GM12864 (cell line): Measurements from ENCODE around the gene AIFM2.

Source experiments
- DNase-seq: peaks from one replicate; pipeline ENCODE4 v3.0.0-alpha.2; 2011; ENCODE audit warnings: low read depth
- H3K4me3 ChIP-seq: 2 replicates; pipeline ENCODE4 v1.5.1; 2011; ENCODE audit warnings: mild to moderate bottlenecking, low read depth, low read length, control low read depth
- TF ChIP-seq, protein P1 (sequence below): IDR thresholded peaks from 2 replicates; pipeline ENCODE4 v1.5.1; 2011; ENCODE audit warnings: low read depth, mild to moderate bottlenecking, moderate library complexity, low read length, control low read depth, inconsistent platforms; ENCODE audit errors: missing control alignments

Gene AIFM2

DNA sequence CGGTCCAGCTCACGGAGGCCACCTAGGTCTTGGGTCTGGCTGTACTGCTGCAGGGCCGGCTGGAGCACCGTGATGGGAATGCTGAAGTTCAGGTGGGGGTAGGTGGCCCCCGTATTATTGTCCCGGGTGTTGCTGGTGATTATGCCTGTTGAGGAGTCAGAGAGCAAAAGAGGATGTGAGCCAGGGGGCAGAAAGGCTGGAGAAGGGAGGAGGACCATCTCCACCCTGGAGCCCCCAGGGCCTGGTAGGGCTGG, 7.3 kb upstream of the AIFM2 start:
- TF ChIP-seq, protein P1, sequence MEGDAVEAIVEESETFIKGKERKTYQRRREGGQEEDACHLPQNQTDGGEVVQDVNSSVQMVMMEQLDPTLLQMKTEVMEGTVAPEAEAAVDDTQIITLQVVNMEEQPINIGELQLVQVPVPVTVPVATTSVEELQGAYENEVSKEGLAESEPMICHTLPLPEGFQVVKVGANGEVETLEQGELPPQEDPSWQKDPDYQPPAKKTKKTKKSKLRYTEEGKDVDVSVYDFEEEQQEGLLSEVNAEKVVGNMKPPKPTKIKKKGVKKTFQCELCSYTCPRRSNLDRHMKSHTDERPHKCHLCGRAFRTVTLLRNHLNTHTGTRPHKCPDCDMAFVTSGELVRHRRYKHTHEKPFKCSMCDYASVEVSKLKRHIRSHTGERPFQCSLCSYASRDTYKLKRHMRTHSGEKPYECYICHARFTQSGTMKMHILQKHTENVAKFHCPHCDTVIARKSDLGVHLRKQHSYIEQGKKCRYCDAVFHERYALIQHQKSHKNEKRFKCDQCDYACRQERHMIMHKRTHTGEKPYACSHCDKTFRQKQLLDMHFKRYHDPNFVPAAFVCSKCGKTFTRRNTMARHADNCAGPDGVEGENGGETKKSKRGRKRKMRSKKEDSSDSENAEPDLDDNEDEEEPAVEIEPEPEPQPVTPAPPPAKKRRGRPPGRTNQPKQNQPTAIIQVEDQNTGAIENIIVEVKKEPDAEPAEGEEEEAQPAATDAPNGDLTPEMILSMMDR, result no peak
- no peak for DNase-seq
- no peak overlapping the region for H3K4me3 ChIP-seq

DNA sequence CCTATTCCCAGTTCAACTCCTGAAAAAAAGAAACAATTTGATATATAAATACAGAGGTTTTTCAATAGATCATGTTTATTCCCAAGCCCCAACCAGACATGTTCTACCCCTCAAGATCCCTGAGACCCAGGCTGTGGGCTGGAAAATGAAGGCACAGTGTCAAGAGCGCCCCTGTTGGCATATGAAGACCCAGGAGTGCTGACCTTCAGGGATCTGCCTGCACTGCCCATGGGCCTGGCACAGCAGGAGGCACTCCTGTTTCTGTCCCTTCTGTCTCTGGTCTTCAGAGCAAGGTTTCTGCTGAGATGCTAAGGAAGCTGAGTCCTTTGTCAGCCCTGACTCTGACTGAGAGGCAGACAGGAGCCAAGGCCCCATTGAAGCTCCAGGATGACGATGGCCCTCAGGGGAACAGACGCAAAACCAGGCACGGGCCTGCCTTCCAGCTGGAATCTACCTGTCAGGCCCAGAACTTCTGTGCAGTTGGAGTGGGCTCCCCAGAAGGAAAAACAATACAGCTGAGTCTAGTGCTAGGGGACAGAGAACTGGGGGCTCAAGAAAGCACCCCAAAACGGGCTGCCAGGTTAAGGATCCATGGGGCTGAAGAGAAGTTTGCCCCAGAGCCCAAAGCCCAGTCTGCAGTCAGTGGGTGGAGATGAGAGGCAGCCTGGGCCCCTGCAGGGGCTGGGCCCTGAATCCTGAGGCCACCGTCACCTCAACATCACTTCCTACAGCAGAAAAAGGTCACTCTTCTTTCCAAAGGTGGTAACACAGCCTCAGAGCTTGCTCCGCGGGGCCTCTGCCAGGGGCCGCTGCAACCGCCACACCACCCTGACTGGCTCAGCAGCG, 6.7 kb upstream of the AIFM2 start:
- TF ChIP-seq, protein P1, result no peak
- no peak for DNase-seq
- no peak overlapping the region for H3K4me3 ChIP-seq

DNA sequence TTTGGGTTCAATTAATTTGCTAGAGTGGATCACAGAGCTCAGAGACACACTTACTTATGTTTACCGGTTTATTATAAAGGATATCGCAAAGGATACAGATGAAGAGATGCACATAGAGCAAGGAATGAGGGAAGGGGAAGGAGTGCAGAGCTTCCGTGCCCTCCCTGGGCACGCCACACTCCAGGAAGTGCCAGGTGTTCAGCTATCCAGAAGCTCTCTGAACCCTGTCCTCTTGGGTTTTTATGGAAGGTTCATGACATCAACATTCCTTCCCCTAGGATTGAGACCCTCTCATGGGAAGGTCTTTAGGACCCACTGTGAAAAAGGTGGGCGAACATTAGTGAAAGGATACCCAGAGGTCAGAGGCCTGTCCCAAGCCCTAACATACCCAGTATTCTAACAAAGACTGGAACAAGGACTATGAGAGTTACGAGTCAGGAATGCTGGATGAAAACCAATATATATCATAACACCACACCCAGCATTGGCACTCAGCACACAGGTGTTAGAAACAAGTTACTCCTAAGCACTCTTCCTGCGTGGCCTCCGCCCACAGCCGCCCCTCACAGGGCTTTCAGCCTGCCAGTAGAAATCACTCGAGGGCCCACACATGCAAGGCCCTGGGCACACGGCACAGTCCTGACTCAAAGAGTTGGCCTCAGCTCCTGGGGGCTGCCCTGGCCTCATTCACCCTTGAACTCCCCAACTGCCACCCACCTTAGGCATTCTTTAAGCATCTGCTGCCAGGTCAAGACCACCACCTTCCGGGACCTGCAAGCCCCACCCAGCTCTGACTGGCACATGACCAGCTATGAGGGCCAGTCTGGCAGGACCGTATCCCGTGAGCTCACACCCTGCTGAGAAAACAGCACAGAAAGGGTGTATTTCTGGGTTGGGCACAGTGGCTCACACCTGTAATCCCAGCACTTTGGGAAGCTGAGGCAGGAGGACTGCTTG, 5.6 kb upstream of the AIFM2 start:
- TF ChIP-seq, protein P1, result no peak
- no peak for DNase-seq
- no peak overlapping the region for H3K4me3 ChIP-seq

DNA sequence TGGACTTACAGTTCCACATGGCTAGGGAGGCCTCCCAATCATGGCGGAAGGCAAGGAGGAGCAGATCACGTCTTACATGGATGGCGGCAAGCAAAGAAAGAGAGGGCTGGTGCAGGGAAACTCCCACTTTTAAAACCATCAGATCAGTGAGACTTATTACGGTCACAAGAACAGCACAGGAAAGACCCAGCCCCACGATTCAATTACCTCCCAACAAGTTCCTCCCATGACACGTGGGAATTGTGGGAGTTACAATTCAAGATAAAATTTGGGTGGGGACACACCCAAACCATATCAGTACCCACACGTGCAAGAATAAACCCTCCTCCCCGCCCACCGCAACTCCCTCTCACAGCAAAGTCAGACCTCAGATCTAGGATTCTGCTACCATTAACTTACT, 4.5 kb upstream of the AIFM2 start:
- TF ChIP-seq, protein P1, result no peak
- H3K4me3 ChIP-seq, result no peak overlapping the region
- no peak for DNase-seq

DNA sequence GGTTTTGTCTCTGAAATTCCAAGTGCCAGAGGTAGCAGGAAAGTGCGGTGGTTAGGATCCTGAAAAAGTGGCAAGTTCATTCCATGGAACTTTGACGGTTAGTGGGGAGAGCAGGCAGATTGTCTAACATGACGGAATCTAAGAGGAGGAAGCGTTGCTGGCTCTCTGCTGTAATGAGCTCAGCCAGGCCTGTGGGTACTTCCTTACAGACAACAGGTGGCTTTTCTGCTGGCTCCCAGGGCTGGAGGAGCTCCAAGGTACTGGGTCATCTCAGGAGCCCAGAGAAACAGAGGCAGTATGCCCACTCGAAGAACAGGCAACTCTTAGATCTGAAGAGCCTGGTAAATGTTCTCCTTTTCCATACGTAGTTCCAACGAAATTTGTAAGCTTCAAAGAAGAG, 3.1 kb upstream of the AIFM2 start:
- DNase-seq, result no peak
- TF ChIP-seq, protein P1, result no peak
- no peak overlapping the region for H3K4me3 ChIP-seq

DNA sequence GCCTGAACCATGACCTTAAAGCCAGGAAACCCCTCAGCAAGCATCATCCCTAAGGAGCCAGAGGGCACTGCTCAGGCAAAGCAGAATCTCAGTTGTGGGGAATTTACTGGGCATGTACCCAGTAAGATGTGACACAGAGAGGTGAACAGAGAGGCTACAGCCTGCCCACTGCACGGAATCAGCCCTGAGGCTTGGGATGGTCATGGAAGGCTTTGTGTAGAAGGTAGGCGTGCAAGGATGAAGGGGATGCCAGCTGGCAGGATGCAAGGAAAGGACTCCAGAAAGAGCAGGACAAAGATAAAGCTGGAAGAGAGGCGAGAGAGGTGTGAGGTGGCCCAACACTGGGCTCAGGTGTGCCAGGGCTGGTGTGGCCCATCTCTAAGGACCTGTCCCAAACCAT, 2.4 kb upstream of the AIFM2 start:
- DNase-seq, result no peak
- TF ChIP-seq, protein P1, result no peak
- no peak overlapping the region for H3K4me3 ChIP-seq
